SU-DHL-6 (cell line): ENCODE results near the gene NAXE.

ENCODE experiments used
- H2AFZ ChIP-seq: fragments of 200-600 bp; sonication (generic); 2 replicates; pipeline ENCODE4 v1.6.1; 2014; ENCODE audit warnings: low read depth, mild to moderate bottlenecking, moderate library complexity, mixed read lengths, antibody characterized with exemption, low read length; ENCODE audit not compliant: severe bottlenecking
- H3F3A ChIP-seq: fragments of 200-600 bp; shearing (Covaris generic); 2 replicates; pipeline ENCODE4 v1.6.0; 2016; ENCODE audit warnings: antibody characterized with exemption, mild to moderate bottlenecking; ENCODE audit not compliant: insufficient read depth
- H3K27ac ChIP-seq: fragments of 200-600 bp; sonication (generic); 2 replicates; pipeline ENCODE4 v1.5.1; 2016; ENCODE audit warnings: low read depth, mild to moderate bottlenecking, low read length, moderate library complexity, mixed read lengths
- H3K27me3 ChIP-seq: fragments of 200-600 bp; sonication (generic), shearing (Covaris generic); 2 replicates; pipeline ENCODE4 v1.6.0; 2014; ENCODE audit warnings: mild to moderate bottlenecking, low read length
- H3K36me3 ChIP-seq: fragments of 200-600 bp; sonication (generic); 2 replicates; pipeline ENCODE4 v1.6.1; 2014; ENCODE audit warnings: mild to moderate bottlenecking, low read length, mixed read lengths
- H3K4me2 ChIP-seq: fragments of 300-600, 200-600 bp; shearing (Covaris generic), sonication (generic); 2 replicates; pipeline ENCODE4 v1.6.0; 2014; ENCODE audit warnings: low read length, low read depth, mild to moderate bottlenecking; ENCODE audit not compliant: poor library complexity, severe bottlenecking
- H3K4me3 ChIP-seq: fragments of 200-600 bp; sonication (generic); 2 replicates; pipeline ENCODE4 v1.5.1; 2014; ENCODE audit warnings: antibody characterized with exemption, low read length, mild to moderate bottlenecking, mixed read lengths; ENCODE audit not compliant: insufficient read depth, poor library complexity, severe bottlenecking
- H3K79me2 ChIP-seq: fragments of 200-600 bp; sonication (generic); 2 replicates; pipeline ENCODE4 v1.6.1; 2014; ENCODE audit warnings: mild to moderate bottlenecking, low read length, moderate library complexity; ENCODE audit not compliant: insufficient read depth
- H3K9ac ChIP-seq: fragments of 200-600 bp; sonication (generic); 2 replicates; pipeline ENCODE4 v1.7.0; 2014; ENCODE audit warnings: mild to moderate bottlenecking, low read length
- H3K9me2 ChIP-seq: fragments of 200-600 bp; sonication (generic); replicated peaks from 2 replicates; pipeline ENCODE4 v1.6.1; 2014; ENCODE audit warnings: low read length; ENCODE audit not compliant: insufficient read depth
- H3K9me3 ChIP-seq: fragments of 200-600 bp; sonication (generic); 2 replicates; pipeline ENCODE4 v1.6.1; 2014; ENCODE audit warnings: low read length, mixed read lengths; ENCODE audit not compliant: insufficient read depth
- H4K20me1 ChIP-seq: fragments of 200-600 bp; sonication (generic); 2 replicates; pipeline ENCODE4 v1.6.1; 2014; ENCODE audit warnings: low read depth, mild to moderate bottlenecking, antibody characterized with exemption, low read length, moderate library complexity, mixed read lengths
- CTCF ChIP-seq: fragments of 200-600 bp; sonication (generic); IDR thresholded peaks from one replicate; pipeline ENCODE4 v1.5.1; 2017; ENCODE audit warnings: antibody characterized with exemption, mild to moderate bottlenecking, low read length, moderate library complexity; ENCODE audit not compliant: insufficient read depth, poor library complexity, severe bottlenecking
- EZH2phosphoT487 ChIP-seq: fragments of 200-600 bp; sonication (generic), shearing (Covaris generic); conservative IDR thresholded peaks from 2 replicates; pipeline ENCODE4 v1.6.1; 2018; ENCODE audit warnings: mild to moderate bottlenecking, antibody characterized with exemption, low read length, moderate library complexity, mixed read lengths

The NAXE gene

GRCh38 chr1:156549390-156549789, 42.2 kb upstream of the NAXE start:
- Histone ChIP-seq H3K79me2 (no peaks in the 10 kb centered on the region), H3F3A (no peaks in the 10 kb centered on the region), H3K9ac (no peak overlapping the region), H3K36me3 (no peaks in the 10 kb centered on the region), H3K9me2 (no peaks in the 10 kb centered on the region), H2AFZ (no peak overlapping the region), H3K4me2 (no peak overlapping the region), H4K20me1 (no peaks in the 10 kb centered on the region), H3K27me3 (no peaks in the 10 kb centered on the region), H3K27ac (no peak overlapping the region), H3K4me3 (no peak overlapping the region), H3K9me3 (no peaks in the 10 kb centered on the region)
- TF ChIP-seq EZH2phosphoT487 (no peak), CTCF (no peak)

GRCh38 chr1:156549831-156550230, 41.7 kb upstream of the NAXE start:
- Histone ChIP-seq H2AFZ (no peak overlapping the region), H3K9me3 (no peaks in the 10 kb centered on the region), H4K20me1 (no peaks in the 10 kb centered on the region), H3F3A (no peaks in the 10 kb centered on the region), H3K36me3 (no peaks in the 10 kb centered on the region), H3K9me2 (no peaks in the 10 kb centered on the region), H3K4me2 (no peak overlapping the region), H3K4me3 (no peak overlapping the region), H3K79me2 (no peaks in the 10 kb centered on the region), H3K9ac (no peak overlapping the region), H3K27me3 (no peaks in the 10 kb centered on the region), H3K27ac (no peak overlapping the region)
- no peak for TF ChIP-seq CTCF
- no peak for TF ChIP-seq EZH2phosphoT487

- no peaks in the 10 kb centered on the region for H4K20me1 ChIP-seq
- no peak overlapping the region for H2AFZ ChIP-seq
- no peaks in the 10 kb centered on the region for H3F3A ChIP-seq
- no peaks in the 10 kb centered on the region for H3K79me2 ChIP-seq
- no peak overlapping the region for H3K4me3 ChIP-seq
- no peak overlapping the region for H3K27ac ChIP-seq
- TF ChIP-seq EZH2phosphoT487: no peak
- TF ChIP-seq CTCF: no peak
- no peaks in the 10 kb centered on the region for H3K36me3 ChIP-seq
- no peaks in the 10 kb centered on the region for H3K9me3 ChIP-seq
- no peak overlapping the region for H3K9ac ChIP-seq
- no peaks in the 10 kb centered on the region for H3K9me2 ChIP-seq
- no peak overlapping the region for H3K4me2 ChIP-seq
- no peaks in the 10 kb centered on the region for H3K27me3 ChIP-seq
Observed at GRCh38 chr1:156550346-156550745, 41.2 kb upstream of the NAXE start.
